BLaER1 treated with 17β-estradiol and CSF1 and Interleukin-3, amounts not matched to agents 10 nM and 100 nM (cell line): Measurements from ENCODE around the gene COX18.

ENCODE experiments used
- H3K27ac ChIP-seq, 11 experiments: shearing (Covaris generic); formaldehyde crosslinking; 2 replicates each; pipeline ENCODE4 v1.8.1; 2022
- H3K27me3 ChIP-seq, 11 experiments: shearing (Covaris generic); formaldehyde crosslinking; 2 replicates each; pipeline ENCODE4 v1.8.1; 2022
- H3K36me3 ChIP-seq, 11 experiments: shearing (Covaris generic); formaldehyde crosslinking; 2 replicates each; pipeline ENCODE4 v1.8.1; 2022
- H3K4me1 ChIP-seq, 10 experiments: shearing (Covaris generic); formaldehyde crosslinking; 2 replicates each; pipeline ENCODE4 v1.8.1; 2022
- H3K4me2 ChIP-seq, 11 experiments: shearing (Covaris generic); formaldehyde crosslinking; 2 replicates each; pipeline ENCODE4 v1.8.1; 2022
- H3K4me3 ChIP-seq, 10 experiments: shearing (Covaris generic); formaldehyde crosslinking; 2 replicates each; pipeline ENCODE4 v1.8.1; 2022
- H3K9ac ChIP-seq, 11 experiments: shearing (Covaris generic); formaldehyde crosslinking; 2 replicates each; pipeline ENCODE4 v1.8.1; 2022
- H3K9me3 ChIP-seq, 11 experiments: shearing (Covaris generic); formaldehyde crosslinking; replicated peaks in 1 of 11; 2 replicates each; pipeline ENCODE4 v1.8.1; 2022
- H4K20me1 ChIP-seq, 11 experiments: shearing (Covaris generic); formaldehyde crosslinking; 2 replicates each; pipeline ENCODE4 v1.8.1; 2022
- Cebpa-rat ChIP-seq, 11 experiments: shearing (Covaris generic); IDR thresholded peaks; 2 replicates each; pipeline ENCODE4 v1.8.1; 2022

The COX18 gene

DNA sequence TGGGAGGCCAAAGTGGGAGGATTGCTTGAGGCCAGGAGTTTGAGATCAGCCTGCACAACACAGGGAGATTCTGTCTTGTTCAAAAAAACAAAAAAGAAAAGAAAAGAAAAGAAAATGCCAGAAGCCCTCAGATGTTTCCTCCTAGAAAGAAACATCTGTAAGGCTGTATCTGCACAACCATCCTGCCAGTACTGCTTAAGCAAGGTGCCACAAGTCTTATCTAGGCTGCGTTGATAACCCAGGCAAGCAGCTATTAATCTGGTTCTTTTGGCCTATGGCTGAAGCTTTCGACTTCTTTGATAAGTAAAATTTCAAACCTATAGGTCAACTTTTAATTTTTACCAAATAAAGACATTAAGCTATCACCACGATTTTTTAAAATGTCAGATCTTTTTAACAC, 3.1 kb downstream of the COX18 start:
- Histone ChIP-seq H3K4me1 (peaks cover 12 to 31% (median 21%) of the 10 kb centered on the region in 10 experiments), H3K27ac (no peak overlapping the region), H3K4me3 (no peak overlapping the region), H3K9ac (no peak overlapping the region), H3K9me3 (no peaks in the 10 kb centered on the region), H3K36me3 (peaks cover 32 to 59% (median 42%) of the 10 kb centered on the region in 11 experiments), H4K20me1 (no peaks in the 10 kb centered on the region), H3K4me2 (peak overlapping the region in 2 of 11 experiments; percentile 7 to 25; a peak in 4 of 22 replicates), H3K27me3 (no peaks in the 10 kb centered on the region)
- TF ChIP-seq Cebpa-rat (IDR thresholded peaks at IDR 0.05): no peak

DNA sequence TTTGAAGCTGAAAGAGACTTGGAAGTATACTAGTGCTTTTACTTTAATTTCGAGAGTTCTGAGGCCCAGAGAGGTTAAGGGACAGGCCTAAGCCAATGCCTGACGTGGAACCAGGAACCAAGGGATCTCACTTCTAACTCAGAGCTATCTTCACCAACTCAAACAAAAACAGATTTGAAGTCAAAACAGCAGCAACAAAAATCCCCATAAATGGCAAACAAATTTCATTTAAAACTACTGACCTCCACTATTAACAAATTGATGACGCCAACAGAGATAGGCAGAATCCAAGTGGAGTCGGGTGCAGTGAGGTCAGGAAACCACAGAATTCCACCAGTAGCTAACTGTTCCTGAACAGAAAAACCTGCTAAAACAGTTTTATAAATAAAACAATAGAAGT, 5.0 kb downstream of the COX18 start:
- H3K4me1 ChIP-seq: peaks cover 7 to 24% (median 13%) of the 10 kb centered on the region in 10 experiments; a peak in 18 of 20 replicates
- H3K36me3 ChIP-seq: peaks cover 51 to 78% (median 61%) of the 10 kb centered on the region in 11 experiments
- H4K20me1 ChIP-seq: no peaks in the 10 kb centered on the region
- no peak overlapping the region for H3K27ac ChIP-seq
- no peaks in the 10 kb centered on the region for H3K9me3 ChIP-seq
- no peaks in the 10 kb centered on the region for H3K27me3 ChIP-seq
- H3K4me2 ChIP-seq: no peak overlapping the region
- H3K4me3 ChIP-seq: no peak overlapping the region
- no peak for TF ChIP-seq Cebpa-rat (IDR thresholded peaks at IDR 0.05)
- H3K9ac ChIP-seq: no peak overlapping the region

DNA sequence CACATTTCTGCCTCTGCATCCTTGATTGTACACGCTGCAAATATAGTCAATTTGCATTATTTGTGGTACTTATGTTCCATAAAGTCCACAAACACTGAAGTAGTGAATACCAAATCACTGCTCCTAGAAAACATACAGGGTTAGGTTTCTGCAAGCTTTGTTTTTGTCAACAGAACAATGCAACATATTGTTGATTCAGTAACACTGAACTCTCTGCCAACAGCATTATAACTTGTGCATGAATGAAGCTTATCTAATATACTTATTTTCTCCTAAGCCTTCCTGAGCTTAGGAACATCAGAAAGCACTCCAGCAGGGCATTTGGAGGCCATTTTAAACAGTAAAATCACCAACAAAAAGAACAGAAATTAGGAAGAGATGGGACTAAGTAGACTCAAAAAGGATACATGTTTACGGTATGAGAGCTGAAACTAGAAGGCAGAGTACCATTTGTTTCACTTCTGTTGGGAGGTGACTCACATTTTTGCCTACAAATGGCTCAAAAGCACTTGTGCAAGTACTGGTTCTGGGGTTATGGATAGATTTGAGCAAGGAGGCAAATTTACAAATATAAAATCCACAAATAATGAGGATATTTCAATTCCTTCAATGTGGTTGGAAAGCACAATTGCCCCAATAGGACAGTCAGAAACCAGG, 14.1 kb downstream of the COX18 start:
- TF ChIP-seq Cebpa-rat (IDR thresholded peaks at IDR 0.05): no peak
- Histone ChIP-seq H3K9ac (no peak overlapping the region), H3K9me3 (no peaks in the 10 kb centered on the region), H3K27ac (no peak overlapping the region), H4K20me1 (no peaks in the 10 kb centered on the region), H3K4me2 (no peak overlapping the region), H3K4me1 (0 out of 20 replicates have a peak, but pooled peaks cover 0 to 7% (median 0%) of the 10 kb centered on the region in 10 experiments), H3K36me3 (peaks cover 55 to 75% (median 69%) of the 10 kb centered on the region in 11 experiments), H3K27me3 (no peaks in the 10 kb centered on the region), H3K4me3 (no peak overlapping the region)

DNA sequence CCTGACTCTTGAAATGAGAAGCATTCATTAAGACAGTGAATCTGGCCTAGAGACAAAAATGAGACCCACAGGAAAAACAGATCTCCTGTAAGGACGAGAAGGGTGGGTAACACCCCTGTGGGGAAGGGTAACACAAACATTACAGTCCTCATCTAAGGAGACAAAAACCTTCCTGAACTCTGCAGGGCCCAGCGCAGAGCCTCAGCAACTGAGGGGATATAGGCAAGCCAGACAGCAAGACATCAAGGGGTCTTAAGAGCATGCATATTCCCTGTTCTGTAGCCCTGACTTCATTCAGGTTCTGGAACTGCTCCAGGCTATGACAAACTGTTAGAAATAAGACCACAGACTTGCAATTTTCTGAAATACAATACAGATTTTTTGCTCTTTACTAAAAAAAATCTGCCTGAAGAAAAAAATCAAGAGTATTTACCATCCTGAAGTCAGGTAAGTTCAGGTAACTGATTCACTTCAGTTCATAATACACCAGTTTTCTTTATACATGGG, 15.5 kb downstream of the COX18 start:
- Histone ChIP-seq H3K4me3 (no peak overlapping the region), H3K4me1 (0 out of 20 replicates have a peak, but pooled peaks cover 0 to 7% (median 0%) of the 10 kb centered on the region in 10 experiments), H4K20me1 (no peaks in the 10 kb centered on the region), H3K4me2 (no peak overlapping the region), H3K27ac (no peak overlapping the region), H3K36me3 (peaks cover 41 to 62% (median 55%) of the 10 kb centered on the region in 11 experiments), H3K9ac (no peak overlapping the region), H3K9me3 (no peaks in the 10 kb centered on the region), H3K27me3 (no peaks in the 10 kb centered on the region)
- TF ChIP-seq Cebpa-rat (IDR thresholded peaks at IDR 0.05): no peak

DNA sequence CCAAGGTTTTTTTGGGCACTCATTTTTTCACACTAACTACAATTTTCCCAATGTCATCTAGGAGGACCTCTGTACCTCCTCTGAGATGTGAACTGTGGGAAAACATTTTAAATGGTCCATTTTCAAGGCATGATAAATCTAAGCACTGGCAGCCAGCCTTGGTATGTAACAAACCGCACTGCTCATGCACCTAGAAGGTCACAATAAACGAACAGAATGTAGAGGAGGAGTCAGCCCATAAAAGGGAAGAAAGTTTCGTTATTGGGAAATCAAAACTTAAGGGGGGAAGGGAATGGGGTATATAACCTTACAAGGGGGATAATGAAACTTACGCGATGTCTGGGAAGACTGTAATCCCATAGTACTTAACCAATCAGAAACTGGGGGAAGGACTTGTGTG, 16.4 kb downstream of the COX18 start:
- no peaks in the 10 kb centered on the region for H3K27me3 ChIP-seq
- no peaks in the 10 kb centered on the region for H4K20me1 ChIP-seq
- H3K4me2 ChIP-seq: no peak overlapping the region
- H3K36me3 ChIP-seq: peaks cover 32 to 52% (median 46%) of the 10 kb centered on the region in 11 experiments
- H3K27ac ChIP-seq: no peak overlapping the region
- H3K9me3 ChIP-seq: no peaks in the 10 kb centered on the region
- H3K4me3 ChIP-seq: no peak overlapping the region
- no peak for TF ChIP-seq Cebpa-rat (IDR thresholded peaks at IDR 0.05)
- 0 out of 20 replicates have a peak, but pooled peaks cover 0 to 7% (median 0%) of the 10 kb centered on the region in 10 experiments for H3K4me1 ChIP-seq
- no peak overlapping the region for H3K9ac ChIP-seq

DNA sequence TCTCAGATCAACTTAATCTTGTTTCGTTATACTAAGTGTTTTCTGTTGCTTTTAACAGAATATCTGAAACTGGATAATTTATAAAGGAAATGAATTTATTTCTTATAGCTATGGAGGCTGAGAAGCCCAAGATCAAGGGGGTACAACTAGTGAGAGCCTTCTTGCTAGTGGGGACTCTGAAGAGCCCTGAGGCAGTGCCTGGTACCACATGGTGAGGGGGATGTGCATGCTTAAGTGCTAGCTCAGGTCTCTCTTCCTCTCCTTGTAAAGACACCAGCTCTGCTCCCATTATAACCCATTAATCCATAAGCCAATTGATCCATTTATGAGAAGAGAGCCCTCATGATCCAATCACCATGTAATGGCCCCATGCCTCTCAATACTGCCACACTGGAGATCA, 17.9 kb downstream of the COX18 start:
- Histone ChIP-seq H4K20me1 (no peaks in the 10 kb centered on the region), H3K9ac (no peak overlapping the region), H3K27ac (no peak overlapping the region), H3K36me3 (peaks cover 17 to 38% (median 31%) of the 10 kb centered on the region in 11 experiments), H3K4me3 (no peak overlapping the region), H3K4me1 (0 out of 20 replicates have a peak, but pooled peaks cover 0 to 7% (median 0%) of the 10 kb centered on the region in 10 experiments), H3K9me3 (no peaks in the 10 kb centered on the region), H3K4me2 (no peak overlapping the region), H3K27me3 (no peaks in the 10 kb centered on the region)
- no peak for TF ChIP-seq Cebpa-rat (IDR thresholded peaks at IDR 0.05)

DNA sequence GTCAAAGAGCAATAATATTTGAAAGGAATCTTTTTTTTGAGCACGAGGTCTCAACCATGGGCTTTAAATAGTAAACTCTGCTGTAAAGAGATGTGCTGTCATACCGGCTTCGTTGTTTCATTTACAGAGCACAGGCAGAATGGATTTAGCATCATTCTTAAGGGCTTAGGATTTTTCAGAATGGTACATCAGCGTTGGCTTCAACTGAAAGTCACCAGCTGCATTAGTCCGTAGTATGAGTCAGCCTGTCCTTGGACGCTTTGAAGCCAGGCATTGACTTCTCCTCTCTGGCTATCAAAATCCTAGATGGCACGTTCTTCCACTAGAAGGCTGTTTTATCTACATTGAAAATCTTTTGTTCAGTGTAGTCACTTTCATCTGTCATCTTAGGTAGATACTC, 23.6 kb downstream of the COX18 start:
- no peak overlapping the region for H3K4me3 ChIP-seq
- H3K4me1 ChIP-seq: no peaks in the 10 kb centered on the region
- no peaks in the 10 kb centered on the region for H3K27me3 ChIP-seq
- H4K20me1 ChIP-seq: no peaks in the 10 kb centered on the region
- no peaks in the 10 kb centered on the region for H3K36me3 ChIP-seq
- no peak overlapping the region for H3K4me2 ChIP-seq
- no peak overlapping the region for H3K9ac ChIP-seq
- H3K27ac ChIP-seq: no peak overlapping the region
- TF ChIP-seq Cebpa-rat (IDR thresholded peaks at IDR 0.05): no peak
- no peaks in the 10 kb centered on the region for H3K9me3 ChIP-seq

DNA sequence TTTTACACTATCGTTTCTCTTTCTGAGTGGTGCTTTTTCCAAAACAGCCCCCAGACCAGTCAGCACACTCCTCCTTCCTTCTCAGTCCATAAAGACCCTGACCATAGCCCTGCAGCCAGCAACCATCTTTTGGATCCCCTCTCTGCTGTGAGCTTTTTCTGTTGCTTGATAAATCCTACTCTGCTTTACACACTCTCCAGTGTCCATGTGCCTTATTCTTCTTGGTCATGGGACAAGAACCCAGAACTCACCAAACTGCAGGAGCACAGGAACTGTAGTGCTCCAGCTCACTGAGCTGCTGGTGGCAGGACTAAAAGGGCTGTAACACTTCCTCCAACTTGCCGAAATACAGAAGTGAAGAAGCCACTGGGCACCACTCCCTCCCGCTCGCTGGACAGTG, 32.5 kb downstream of the COX18 start:
- Histone ChIP-seq H3K4me3 (no peak overlapping the region; a peak in 1 of 20 replicates), H3K9ac (no peak overlapping the region), H3K36me3 (no peaks in the 10 kb centered on the region), H4K20me1 (no peaks in the 10 kb centered on the region), H3K4me2 (no peak overlapping the region), H3K4me1 (no peaks in the 10 kb centered on the region), H3K9me3 (peaks cover 19 to 36% (median 27%) of the 10 kb centered on the region in 11 experiments), H3K27ac (no peak overlapping the region), H3K27me3 (no peaks in the 10 kb centered on the region)
- no peak for TF ChIP-seq Cebpa-rat (IDR thresholded peaks at IDR 0.05)

DNA sequence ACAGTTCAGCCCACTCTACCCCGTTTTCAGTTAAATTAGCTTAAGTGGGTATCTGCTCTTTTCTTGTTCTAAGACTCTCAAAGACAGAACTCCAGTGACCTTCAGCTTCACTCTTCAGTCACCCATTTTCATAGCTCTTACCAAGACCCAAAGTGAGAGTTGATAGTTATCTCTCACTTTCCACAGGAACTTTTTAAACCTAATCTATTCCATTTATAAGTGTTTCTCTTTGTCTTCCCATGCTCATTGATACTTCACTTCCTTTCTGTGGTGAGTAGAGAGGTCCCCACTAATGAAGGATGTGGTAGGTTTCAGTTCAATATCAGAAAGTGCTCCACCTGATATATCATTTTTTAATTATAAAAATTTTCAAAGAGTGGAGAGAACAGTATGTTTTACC, 33.4 kb downstream of the COX18 start:
- no peaks in the 10 kb centered on the region for H4K20me1 ChIP-seq
- H3K36me3 ChIP-seq: no peaks in the 10 kb centered on the region
- TF ChIP-seq Cebpa-rat (IDR thresholded peaks at IDR 0.05): no peak
- H3K27me3 ChIP-seq: no peaks in the 10 kb centered on the region
- no peak overlapping the region for H3K4me2 ChIP-seq
- no peak overlapping the region for H3K27ac ChIP-seq
- H3K4me3 ChIP-seq: no peak overlapping the region
- no peaks in the 10 kb centered on the region for H3K4me1 ChIP-seq
- no peak overlapping the region for H3K9ac ChIP-seq
- peaks cover 19 to 36% (median 27%) of the 10 kb centered on the region in 11 experiments for H3K9me3 ChIP-seq

DNA sequence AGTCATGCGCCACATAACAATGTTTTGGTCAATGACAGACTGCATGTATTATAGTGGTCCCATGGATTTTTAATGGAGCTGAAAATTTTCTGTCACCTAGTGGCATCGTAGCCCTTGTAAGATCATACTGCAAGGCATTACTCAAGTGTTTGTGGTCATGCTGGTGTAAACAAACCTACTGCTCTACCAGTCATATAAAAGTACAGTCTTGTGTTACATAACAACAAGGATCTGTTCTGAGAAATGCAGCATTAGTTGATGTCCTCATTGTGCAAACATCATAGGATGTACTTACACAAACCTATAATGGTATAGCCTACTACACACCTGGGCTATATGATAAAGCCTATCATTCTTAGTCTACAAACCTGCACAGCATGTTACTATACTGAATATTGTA, 34.6 kb downstream of the COX18 start:
- H3K27me3 ChIP-seq: no peaks in the 10 kb centered on the region
- no peak overlapping the region for H3K4me3 ChIP-seq
- no peak for TF ChIP-seq Cebpa-rat (IDR thresholded peaks at IDR 0.05)
- H3K9me3 ChIP-seq: peaks cover 25 to 43% (median 33%) of the 10 kb centered on the region in 11 experiments
- H3K9ac ChIP-seq: no peak overlapping the region
- no peak overlapping the region for H3K27ac ChIP-seq
- H3K4me1 ChIP-seq: no peaks in the 10 kb centered on the region
- H3K36me3 ChIP-seq: no peaks in the 10 kb centered on the region
- H4K20me1 ChIP-seq: no peaks in the 10 kb centered on the region
- H3K4me2 ChIP-seq: no peak overlapping the region
